Esophagus (tissue), 2 donors: ENCODE results near the gene DLGAP1. TPM values are rescaled to one million over a fixed set of nuclear protein-coding genes. Genes with fewer than 3 reads are reported as not detected.

ENCODE experiments used
- H3K27ac ChIP-seq, 2 donors: one replicate each; pipeline ENCODE4 v1.5.1; 2013; ENCODE audit warnings: low read depth in 2 of 2, mild to moderate bottlenecking in 2 of 2, inconsistent platforms in 1 of 2, low read length in 1 of 2, moderate library complexity in 1 of 2
- H3K27me3 ChIP-seq, 2 donors: one replicate each; pipeline ENCODE4 v1.6.1; 2013; ENCODE audit warnings: low read length in 2 of 2, control low read depth in 1 of 2, mild to moderate bottlenecking in 1 of 2; ENCODE audit not compliant: insufficient read depth in 2 of 2, control insufficient read depth in 1 of 2
- H3K36me3 ChIP-seq, 2 donors: one replicate each; pipeline ENCODE4 v1.6.1; 2013; ENCODE audit warnings: low read length in 1 of 2; ENCODE audit not compliant: control insufficient read depth in 2 of 2, insufficient read depth in 2 of 2
- H3K4me1 ChIP-seq, 2 donors: one replicate each; pipeline ENCODE4 v1.6.1; 2013; ENCODE audit warnings: low read length in 1 of 2; ENCODE audit not compliant: control insufficient read depth in 2 of 2, insufficient read depth in 2 of 2
- H3K4me3 ChIP-seq, 2 donors: one replicate each; pipeline ENCODE4 v1.5.1; 2013; ENCODE audit warnings: low read length in 2 of 2, mild to moderate bottlenecking in 2 of 2, low read depth in 1 of 2, moderate library complexity in 1 of 2
- H3K9me3 ChIP-seq, 2 donors: one replicate each; pipeline ENCODE4 v1.6.1; 2013; ENCODE audit warnings: mild to moderate bottlenecking in 2 of 2, low read depth in 1 of 2, low read length in 1 of 2, moderate library complexity in 1 of 2; ENCODE audit not compliant: control insufficient read depth in 2 of 2, insufficient read depth in 1 of 2
- WGBS, 2 donors: extraction: QIAGEN DNeasy Blood & Tissue Kit; methylation state at CpG; one replicate each; pipeline ENCODE4 v1.1.7; 2013; 5-methylcytosine and 5-hydroxymethylcytosine counted together
- polyA plus RNA-seq, 2 donors: library from polyadenylated mRNA; stranded (reverse); fragments of 200-250 nt; gene quantifications; one replicate each; pipeline ENCODE4 v1.2.3, GENCODE V29; 2013
- donor health status: healthy with polysubstance abuse.
- donor health status: Bipolar disorder and iron deficiency.

The DLGAP1 gene
- polyA plus RNA-seq, 2 donors, result 0.47 to 0.59 TPM

DNA sequence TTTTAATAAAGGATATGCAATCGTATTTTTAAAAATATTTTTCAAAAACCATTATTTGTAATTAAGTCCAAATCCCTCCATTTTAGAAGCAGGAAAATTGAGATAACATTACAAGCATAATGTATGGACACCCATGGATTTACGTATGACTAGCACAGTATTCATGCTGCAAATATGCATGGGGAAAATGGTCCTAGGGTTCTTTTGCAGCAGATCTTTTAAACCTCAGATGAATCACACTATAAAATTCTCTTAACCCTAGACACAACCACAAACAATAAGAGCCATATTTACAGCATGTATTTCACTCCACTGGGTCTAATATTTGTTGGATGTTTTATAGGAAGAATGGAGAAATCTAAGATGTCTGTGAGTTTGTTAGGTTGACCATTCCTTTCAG lies 551.8 kb downstream of the DLGAP1 start:
- no peak overlapping the region for H3K4me3 ChIP-seq
- no peaks in the 10 kb centered on the region for H3K9me3 ChIP-seq
- no peaks in the 10 kb centered on the region for H3K27me3 ChIP-seq
- no peaks in the 10 kb centered on the region for H3K36me3 ChIP-seq
- H3K27ac ChIP-seq, result no peak overlapping the region
- no peaks in the 10 kb centered on the region for H3K4me1 ChIP-seq
- 76 to 85% methylated on average over 2 of the region's 2 CpGs for WGBS, 2 donors

DNA sequence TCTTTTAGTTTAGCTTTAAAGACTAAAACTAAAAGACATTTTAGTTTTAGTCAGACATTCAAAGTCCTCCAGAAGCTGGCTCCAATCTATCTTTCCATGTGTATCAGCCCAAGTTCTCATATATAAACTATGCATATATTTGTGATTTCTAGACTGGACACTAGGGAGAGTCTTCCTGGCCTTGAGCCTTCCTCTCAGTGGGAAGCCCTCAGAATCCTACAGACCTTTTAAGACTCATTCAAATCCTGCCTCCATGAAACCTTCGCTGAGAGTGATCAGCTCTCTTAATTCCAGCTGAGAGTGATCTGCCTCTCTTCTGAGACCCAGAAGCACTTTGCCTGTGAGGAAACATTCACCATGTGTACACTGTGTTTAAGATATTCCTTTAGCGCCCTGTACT lies 552.4 kb downstream of the DLGAP1 start:
- WGBS, 2 donors, result 86 to 94% methylated on average over 2 of the region's 2 CpGs
- Histone ChIP-seq H3K9me3 (no peaks in the 10 kb centered on the region), H3K4me1 (no peaks in the 10 kb centered on the region), H3K27me3 (no peaks in the 10 kb centered on the region), H3K27ac (no peak overlapping the region), H3K36me3 (no peaks in the 10 kb centered on the region), H3K4me3 (no peak overlapping the region)

DNA sequence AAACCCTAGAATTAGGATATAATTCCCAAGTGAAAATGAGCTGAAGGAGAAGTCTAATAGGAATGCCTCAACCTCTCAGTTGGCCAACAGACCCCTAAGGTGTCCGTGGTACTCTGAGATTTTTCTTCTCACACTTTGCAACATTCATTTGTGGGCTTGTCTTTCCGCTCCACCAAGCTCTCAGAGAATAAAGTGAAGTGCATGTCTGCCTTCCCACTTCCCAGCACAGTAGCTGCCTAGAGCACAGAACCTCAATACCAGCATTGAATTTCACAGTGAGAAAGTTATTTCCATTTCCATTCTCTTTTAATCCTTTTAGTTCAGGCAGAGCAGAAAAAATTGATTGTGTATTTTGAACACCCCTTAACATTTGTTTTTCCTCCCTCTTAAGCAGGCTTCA lies 553.3 kb downstream of the DLGAP1 start:
- Histone ChIP-seq H3K4me3 (no peak overlapping the region), H3K36me3 (no peaks in the 10 kb centered on the region), H3K27ac (no peak overlapping the region), H3K4me1 (no peaks in the 10 kb centered on the region), H3K27me3 (no peaks in the 10 kb centered on the region), H3K9me3 (no peaks in the 10 kb centered on the region)
- 84 to 86% methylated on average over 2 of the region's 2 CpGs for WGBS, 2 donors

DNA sequence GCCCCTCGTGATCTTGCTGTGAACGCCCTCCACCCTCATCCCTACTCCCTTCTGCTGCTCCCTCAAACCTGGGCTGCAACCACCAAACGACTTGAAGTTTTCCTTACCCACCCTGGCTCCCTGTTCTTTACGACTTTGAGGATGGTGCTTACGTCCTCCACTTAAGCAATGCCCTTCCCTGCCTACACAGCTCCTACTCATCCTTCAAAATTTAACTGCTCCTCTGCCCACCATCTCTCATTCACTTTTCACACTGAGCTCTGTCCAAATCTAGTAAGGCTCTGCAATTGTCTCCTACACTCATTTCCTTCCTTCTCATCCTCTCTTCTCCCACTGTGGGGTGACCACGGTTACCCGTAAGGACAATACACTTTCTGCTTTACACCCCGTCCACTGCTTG lies 554.1 kb downstream of the DLGAP1 start:
- Histone ChIP-seq H3K4me1 (no peaks in the 10 kb centered on the region), H3K27me3 (no peaks in the 10 kb centered on the region), H3K27ac (no peak overlapping the region), H3K36me3 (no peaks in the 10 kb centered on the region), H3K9me3 (no peaks in the 10 kb centered on the region), H3K4me3 (no peak overlapping the region)
- 85 to 88% methylated on average over 8 of the region's 8 CpGs for WGBS, 2 donors

DNA sequence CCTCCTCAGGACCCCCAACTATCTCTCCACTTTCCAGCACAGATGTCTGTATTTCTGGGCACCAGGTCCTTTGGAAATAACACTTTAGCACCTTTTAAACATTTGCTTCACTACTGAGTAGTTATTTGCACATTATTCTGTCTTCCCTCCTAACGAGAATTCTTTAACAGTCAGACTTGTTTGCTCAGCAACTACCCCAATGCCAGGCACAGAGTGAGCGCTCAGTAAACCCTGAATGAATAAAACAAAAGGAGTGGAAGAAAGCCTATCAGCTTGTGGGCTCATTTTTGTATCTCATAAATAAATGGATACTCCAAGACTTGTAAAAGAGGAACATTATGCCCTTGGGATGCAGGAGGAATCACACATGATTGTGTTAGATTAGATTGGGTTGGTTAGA lies 554.8 kb downstream of the DLGAP1 start:
- 58 to 73% methylated on average over 2 of the region's 2 CpGs for WGBS, 2 donors
- H3K27ac ChIP-seq, result no peak overlapping the region
- H3K4me1 ChIP-seq, result no peaks in the 10 kb centered on the region
- no peaks in the 10 kb centered on the region for H3K9me3 ChIP-seq
- no peaks in the 10 kb centered on the region for H3K36me3 ChIP-seq
- no peak overlapping the region for H3K4me3 ChIP-seq
- no peaks in the 10 kb centered on the region for H3K27me3 ChIP-seq

DNA sequence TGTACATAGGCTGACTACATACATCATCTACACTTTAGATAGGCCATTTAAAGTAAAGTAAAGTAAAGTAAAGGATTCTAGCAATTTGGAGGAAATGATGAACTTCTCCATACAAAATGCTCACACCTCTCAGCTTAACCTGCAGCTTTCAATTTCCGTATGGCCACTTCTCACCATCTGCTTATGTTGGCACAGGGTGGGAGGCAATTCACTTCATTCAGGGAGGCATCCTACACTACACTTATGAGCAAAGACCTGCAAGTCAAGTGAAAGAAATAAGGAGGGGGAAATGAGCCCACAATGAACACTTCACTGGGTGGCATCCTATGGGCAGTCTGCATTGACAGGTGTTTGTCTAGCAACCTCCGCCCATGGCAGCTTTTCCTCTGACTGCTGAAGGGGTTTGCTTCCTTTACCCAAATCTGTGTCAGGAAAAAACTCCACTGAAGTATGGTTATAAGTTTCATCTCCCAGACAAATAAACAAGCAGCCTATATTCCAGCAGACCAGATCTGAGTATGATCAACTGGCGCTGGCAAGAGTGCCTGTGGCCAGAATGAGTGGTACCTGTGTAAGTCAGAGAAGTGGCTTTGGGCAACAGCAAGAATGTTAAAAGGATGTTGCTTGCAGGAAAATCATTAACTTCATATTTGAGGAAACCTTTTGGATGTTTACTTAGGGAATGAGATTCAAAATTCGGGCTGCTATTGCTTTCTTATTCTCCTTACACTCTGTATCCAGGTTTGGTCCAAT lies 556.1 kb downstream of the DLGAP1 start:
- WGBS, 2 donors, result 69 to 79% methylated on average over 4 of the region's 4 CpGs
- H3K4me1 ChIP-seq, result no peaks in the 10 kb centered on the region
- H3K36me3 ChIP-seq, result no peaks in the 10 kb centered on the region
- no peak overlapping the region for H3K4me3 ChIP-seq
- no peaks in the 10 kb centered on the region for H3K27me3 ChIP-seq
- H3K27ac ChIP-seq, result no peak overlapping the region
- no peaks in the 10 kb centered on the region for H3K9me3 ChIP-seq

DNA sequence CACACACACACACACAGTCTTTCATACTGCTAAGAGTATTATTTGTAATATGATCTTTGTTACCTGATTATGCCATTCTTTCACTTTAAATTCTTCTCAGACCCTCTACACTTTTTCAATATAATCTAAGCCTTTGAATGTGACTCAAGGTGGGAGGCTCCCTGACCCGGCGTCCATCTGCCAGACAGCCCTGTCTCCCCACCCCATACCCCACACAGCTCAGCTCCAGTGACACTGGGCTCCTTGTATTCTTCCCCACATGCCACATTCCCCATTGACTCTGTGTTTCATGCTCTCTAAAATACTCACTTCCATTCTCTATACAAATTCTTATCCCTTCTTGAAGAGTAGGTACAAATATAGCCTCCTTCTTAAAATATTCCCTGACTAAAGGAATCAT lies 563.0 kb downstream of the DLGAP1 start:
- Histone ChIP-seq H3K9me3 (no peaks in the 10 kb centered on the region), H3K4me1 (no peaks in the 10 kb centered on the region), H3K27me3 (no peaks in the 10 kb centered on the region), H3K36me3 (no peaks in the 10 kb centered on the region), H3K4me3 (no peak overlapping the region), H3K27ac (no peak overlapping the region)
- WGBS, 2 donors, result 54 to 70% methylated on average over 2 of the region's 2 CpGs

DNA sequence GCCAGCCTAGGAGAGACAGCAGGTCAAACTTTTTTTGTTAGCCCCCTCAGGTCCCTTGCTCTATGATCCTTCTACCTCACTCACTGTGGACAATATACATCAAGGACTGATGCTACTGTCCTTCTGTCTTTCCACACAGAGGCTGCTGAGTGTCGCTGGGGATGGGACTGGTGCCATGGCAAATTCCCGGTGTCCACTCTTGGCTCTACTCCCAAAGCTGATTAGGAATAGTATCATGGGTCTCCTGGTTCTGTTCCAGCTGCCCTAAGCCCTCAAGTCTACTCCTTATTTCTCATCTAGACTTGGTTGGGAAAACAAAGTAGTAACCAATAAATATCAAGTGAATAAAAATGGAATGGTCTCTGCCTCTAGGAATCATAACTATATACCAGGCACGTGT lies 563.9 kb downstream of the DLGAP1 start:
- no peak overlapping the region for H3K27ac ChIP-seq
- H3K27me3 ChIP-seq, result no peaks in the 10 kb centered on the region
- no peaks in the 10 kb centered on the region for H3K4me1 ChIP-seq
- no peaks in the 10 kb centered on the region for H3K9me3 ChIP-seq
- H3K4me3 ChIP-seq, result no peak overlapping the region
- WGBS, 2 donors, result 62 to 69% methylated on average over 3 of the region's 3 CpGs
- H3K36me3 ChIP-seq, result no peaks in the 10 kb centered on the region

DNA sequence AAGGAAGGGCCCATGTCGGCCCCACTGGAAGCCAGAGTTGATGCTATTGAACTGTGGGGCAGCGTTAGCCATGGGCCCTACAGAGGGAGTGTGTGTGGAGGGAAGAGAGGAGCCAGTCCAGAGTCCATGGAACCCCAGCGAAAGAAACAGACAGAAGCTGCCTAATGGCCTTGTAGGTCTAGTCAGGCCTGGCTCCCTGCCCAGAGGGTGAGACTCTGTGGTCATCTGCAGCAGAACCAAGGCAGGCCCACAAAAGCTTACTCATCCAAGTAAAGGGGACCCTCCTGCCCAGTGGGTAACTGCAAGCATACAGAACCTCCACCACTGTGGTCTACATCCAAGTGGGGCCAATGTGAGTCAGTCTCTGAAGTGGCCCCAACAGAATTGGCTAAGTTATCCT lies 565.3 kb downstream of the DLGAP1 start:
- Histone ChIP-seq H3K27me3 (no peaks in the 10 kb centered on the region), H3K9me3 (no peaks in the 10 kb centered on the region), H3K36me3 (no peaks in the 10 kb centered on the region), H3K27ac (no peak overlapping the region), H3K4me3 (no peak overlapping the region), H3K4me1 (no peaks in the 10 kb centered on the region)
- 83 to 92% methylated on average over 3 of the region's 3 CpGs for WGBS, 2 donors

DNA sequence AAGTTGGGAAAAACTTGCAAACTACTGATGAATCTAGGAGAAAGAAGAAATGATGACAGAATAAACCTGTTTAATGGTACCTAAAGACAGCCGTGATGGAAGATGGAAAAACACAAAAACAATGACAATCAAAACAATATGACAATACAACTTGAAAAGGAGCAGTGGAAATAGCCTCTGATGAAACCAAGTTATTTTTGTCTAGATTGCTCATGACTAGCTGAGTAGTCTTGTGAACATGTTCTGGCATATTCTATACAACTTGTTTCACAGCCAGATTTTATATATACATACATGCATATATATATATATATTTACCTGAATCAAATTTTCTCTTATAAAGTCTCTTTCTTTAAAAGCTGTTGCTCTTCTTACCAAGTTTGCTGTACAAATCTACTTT lies 566.0 kb downstream of the DLGAP1 start:
- 46 to 68% methylated on average over 1 of the region's 1 CpG for WGBS, 2 donors
- no peak overlapping the region for H3K27ac ChIP-seq
- no peaks in the 10 kb centered on the region for H3K27me3 ChIP-seq

More for the DNA sequence above, 566.0 kb downstream of the DLGAP1 start:
- Histone ChIP-seq H3K36me3 (no peaks in the 10 kb centered on the region), H3K4me3 (no peak overlapping the region), H3K4me1 (no peaks in the 10 kb centered on the region), H3K9me3 (no peaks in the 10 kb centered on the region)
